ENCODE data around the gene CDS1. TPM values are rescaled to one million over a fixed set of nuclear protein-coding genes. Genes with fewer than 3 reads are reported as not detected.

CDS1 gene
- total RNA-seq, 1 donor from 2014 or later, result 12.9 TPM

DNA sequence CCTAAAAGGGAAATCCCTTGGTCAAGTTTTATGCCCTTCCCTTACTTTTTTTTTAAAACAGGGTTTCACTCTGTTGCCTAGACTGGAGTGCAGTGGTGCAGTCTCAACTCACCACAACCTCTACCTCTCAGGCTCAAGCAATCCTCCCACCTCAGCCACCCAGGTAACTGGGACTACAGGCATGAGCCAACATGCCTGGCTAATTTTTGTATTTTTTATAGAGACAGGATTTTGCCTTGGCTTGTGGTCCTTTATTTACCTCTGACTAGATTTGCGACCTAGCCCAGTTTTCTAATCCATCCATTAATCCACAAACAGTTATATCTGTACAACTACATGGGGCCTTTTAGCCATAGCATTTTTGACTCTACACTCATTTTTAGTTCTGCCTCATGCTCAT is 23.7 kb downstream of the CDS1 start:
- TF ChIP-seq, protein P1, sequence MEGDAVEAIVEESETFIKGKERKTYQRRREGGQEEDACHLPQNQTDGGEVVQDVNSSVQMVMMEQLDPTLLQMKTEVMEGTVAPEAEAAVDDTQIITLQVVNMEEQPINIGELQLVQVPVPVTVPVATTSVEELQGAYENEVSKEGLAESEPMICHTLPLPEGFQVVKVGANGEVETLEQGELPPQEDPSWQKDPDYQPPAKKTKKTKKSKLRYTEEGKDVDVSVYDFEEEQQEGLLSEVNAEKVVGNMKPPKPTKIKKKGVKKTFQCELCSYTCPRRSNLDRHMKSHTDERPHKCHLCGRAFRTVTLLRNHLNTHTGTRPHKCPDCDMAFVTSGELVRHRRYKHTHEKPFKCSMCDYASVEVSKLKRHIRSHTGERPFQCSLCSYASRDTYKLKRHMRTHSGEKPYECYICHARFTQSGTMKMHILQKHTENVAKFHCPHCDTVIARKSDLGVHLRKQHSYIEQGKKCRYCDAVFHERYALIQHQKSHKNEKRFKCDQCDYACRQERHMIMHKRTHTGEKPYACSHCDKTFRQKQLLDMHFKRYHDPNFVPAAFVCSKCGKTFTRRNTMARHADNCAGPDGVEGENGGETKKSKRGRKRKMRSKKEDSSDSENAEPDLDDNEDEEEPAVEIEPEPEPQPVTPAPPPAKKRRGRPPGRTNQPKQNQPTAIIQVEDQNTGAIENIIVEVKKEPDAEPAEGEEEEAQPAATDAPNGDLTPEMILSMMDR (conservative IDR thresholded peaks at IDR 0.05; ENCODE audit: low read depth, low read length), result no peak
- no peak for DNase-seq (ENCODE audit: low read depth)
- H3K4me3 ChIP-seq (ENCODE audit: low read depth, low read length), result no peak overlapping the region

DNA sequence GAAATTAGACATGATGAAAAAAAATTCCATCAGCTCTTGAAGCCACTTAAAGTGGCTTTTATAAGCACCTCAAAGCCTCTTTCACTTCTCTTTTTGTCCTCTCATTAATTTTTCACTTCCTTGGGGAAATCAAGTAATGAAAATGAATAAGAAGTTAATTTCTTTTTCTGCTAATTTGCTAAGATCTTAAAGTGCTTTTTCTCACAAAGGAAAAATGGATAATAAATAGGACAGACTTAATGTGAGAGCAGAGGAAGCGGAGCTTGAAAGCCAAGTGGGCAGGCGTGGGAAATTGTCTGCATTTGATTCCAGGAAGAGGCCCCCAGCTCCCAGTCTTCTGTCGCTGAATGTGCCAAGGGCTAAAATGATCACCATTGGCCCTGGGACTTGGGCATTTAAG is 28.6 kb downstream of the CDS1 start:
- TF ChIP-seq, protein P1 (conservative IDR thresholded peaks at IDR 0.05; ENCODE audit: low read depth, low read length), result no peak
- no peak for DNase-seq (ENCODE audit: low read depth)

DNA sequence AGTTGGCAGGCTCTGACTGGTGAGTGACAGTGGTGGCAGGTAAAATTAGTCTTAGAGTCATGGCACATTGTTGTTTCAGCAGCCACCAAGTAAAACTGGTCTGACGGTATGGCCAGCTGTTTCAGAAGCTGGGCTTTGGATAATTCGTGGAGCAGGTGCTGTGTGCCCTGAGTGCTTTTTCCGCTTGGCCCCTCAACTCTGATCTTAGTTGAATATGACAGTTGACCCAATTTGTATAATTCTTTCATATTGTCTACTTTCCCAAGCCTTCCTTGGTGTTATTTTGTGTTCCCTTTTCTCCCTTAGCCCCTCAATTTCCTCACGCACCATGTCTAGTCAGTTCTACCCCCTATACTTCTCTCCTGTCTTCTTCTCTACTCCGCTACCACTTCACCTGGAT is 32.0 kb downstream of the CDS1 start:
- TF ChIP-seq, protein P1 (conservative IDR thresholded peaks at IDR 0.05; ENCODE audit: low read depth, low read length), result no peak
- no peak overlapping the region for H3K4me3 ChIP-seq (ENCODE audit: low read depth, low read length)
- DNase-seq (ENCODE audit: low read depth), result no peak

More for the DNA sequence above, 28.6 kb downstream of the CDS1 start:
- H3K4me3 ChIP-seq (ENCODE audit: low read depth, low read length), result no peak overlapping the region

DNA sequence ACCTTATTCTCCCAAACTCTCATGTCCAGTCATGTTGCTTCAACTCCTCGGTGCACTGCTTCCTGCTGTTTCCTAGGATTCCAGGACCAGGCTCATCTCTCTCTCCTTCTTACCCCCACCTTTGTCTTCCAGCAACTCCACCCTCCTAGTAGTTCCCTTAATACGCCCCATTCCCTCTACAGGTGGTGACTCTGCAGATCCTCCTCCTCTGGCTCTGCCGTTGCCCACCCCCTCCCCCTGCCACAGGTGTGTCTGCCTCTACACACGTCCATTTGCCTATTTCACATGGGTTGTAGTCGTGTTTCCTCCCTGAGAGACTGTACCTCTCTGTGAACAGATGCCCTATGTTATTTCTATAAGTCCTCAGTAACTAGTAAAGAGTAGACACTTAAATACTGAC is 32.4 kb downstream of the CDS1 start:
- DNase-seq (ENCODE audit: low read depth), result no peak
- no peak overlapping the region for H3K4me3 ChIP-seq (ENCODE audit: low read depth, low read length)
- TF ChIP-seq, protein P1 (conservative IDR thresholded peaks at IDR 0.05; ENCODE audit: low read depth, low read length), result no peak

DNA sequence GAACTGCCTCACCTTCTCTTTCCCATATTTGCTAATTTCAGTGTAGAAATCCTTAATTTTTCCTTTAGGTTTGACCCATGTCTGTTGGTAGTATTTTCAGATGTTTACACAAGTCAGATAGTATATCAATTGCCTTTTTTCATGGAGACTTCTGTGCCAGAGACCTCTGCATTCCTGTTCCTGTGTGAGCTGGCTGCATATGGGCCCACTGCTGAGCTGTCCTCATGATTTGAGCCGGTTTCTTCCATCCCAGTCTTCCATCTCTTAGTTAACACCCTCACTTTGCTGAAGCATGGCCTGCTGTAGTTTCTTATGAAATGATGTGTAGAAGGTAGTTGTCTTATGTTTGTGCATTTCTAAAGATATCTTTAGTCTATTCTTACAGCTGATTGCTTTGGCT is 40.0 kb downstream of the CDS1 start:
- DNase-seq (ENCODE audit: low read depth), result no peak
- H3K4me3 ChIP-seq (ENCODE audit: low read depth, low read length), result no peak overlapping the region
- TF ChIP-seq, protein P1 (conservative IDR thresholded peaks at IDR 0.05; ENCODE audit: low read depth, low read length), result no peak

DNA sequence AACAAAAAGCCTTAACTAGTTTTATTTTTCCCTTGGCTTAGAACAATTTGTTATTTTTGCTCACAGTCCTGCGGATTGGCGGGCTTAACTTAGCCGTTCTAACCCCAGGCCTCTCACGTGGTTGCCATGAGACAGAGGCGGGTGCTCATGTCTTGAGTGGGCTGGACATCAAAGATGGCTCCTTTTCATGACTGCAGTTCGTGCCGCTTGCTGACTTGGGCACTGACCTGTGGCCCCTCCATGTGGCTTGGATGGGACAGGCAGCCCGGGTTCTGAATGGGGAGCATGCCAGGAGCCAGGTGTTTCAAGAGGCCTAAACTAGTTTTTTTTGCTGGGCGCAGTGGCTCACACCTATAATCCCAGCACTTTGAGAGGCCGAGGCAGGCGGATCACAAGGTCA is 40.7 kb downstream of the CDS1 start:
- no peak for DNase-seq (ENCODE audit: low read depth)
- TF ChIP-seq, protein P1 (conservative IDR thresholded peaks at IDR 0.05; ENCODE audit: low read depth, low read length), result no peak
- H3K4me3 ChIP-seq (ENCODE audit: low read depth, low read length), result no peak overlapping the region

DNA sequence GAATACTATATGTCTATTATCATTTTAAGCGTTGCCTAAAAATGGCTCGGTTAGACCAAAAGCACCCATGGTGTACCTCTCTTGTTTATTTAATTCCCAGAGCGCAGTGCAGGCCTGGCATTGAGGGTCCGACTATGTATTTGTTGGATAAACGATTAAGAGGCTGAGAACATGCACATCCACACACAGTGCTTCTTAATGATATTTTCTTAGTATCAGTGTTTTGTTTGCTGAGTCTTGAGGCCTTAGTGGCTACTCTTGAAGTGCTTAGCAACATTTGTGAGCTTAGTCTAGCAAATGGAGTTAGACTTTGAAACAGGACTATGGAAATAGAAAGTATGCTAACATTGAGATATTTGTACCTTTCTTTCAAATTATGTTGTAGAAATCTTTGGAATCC is 43.7 kb downstream of the CDS1 start:
- DNase-seq (ENCODE audit: low read depth), result no peak
- TF ChIP-seq, protein P1 (conservative IDR thresholded peaks at IDR 0.05; ENCODE audit: low read depth, low read length), result no peak
- no peak overlapping the region for H3K4me3 ChIP-seq (ENCODE audit: low read depth, low read length)
